ENCODE measurements around the gene RBFOX1. TPM values are rescaled to one million over a fixed set of nuclear protein-coding genes. Genes with fewer than 3 reads are reported as not detected.

The RBFOX1 gene
- total RNA-seq, 1 donor: not detected

GRCh38 chr16:7736138-7736665 lies 403.6 kb downstream of the RBFOX1 start:
- H3K27ac ChIP-seq (ENCODE audit: low read depth, low read length): no peak overlapping the region
- no peak overlapping the region for H2AFZ ChIP-seq (ENCODE audit: low read length)
- no peaks in the 10 kb centered on the region for H3K4me1 ChIP-seq (ENCODE audit: insufficient read depth, low read length)
- no peak for TF ChIP-seq CTCF (IDR thresholded peaks at IDR 0.05; ENCODE audit: extremely low read depth, low read depth, low read length)
- no peaks in the 10 kb centered on the region for H3K27me3 ChIP-seq (ENCODE audit: insufficient read depth, low read length)
- H3K4me2 ChIP-seq (ENCODE audit: insufficient read depth, low read length): no peak overlapping the region
- no peaks in the 10 kb centered on the region for H4K20me1 ChIP-seq (ENCODE audit: insufficient read depth, low read length)
- H3K36me3 ChIP-seq (ENCODE audit: insufficient read depth, low read length): no peaks in the 10 kb centered on the region
- DNase-seq (ENCODE audit: insufficient read length, low spot score, missing footprints): no peak
- H3K4me3 ChIP-seq (ENCODE audit: insufficient read depth, low read length): no peak overlapping the region
- H3K9me3 ChIP-seq (ENCODE audit: low read depth, low read length): peaks cover 4% of the 10 kb centered on the region
- H3K79me2 ChIP-seq (ENCODE audit: insufficient read depth, low read length): no peaks in the 10 kb centered on the region

GRCh38 chr16:7742626-7743025 lies 410.0 kb downstream of the RBFOX1 start:
- Histone ChIP-seq H3K9me3 (ENCODE audit: low read depth, low read length) (peaks cover 3% of the 10 kb centered on the region), H3K36me3 (ENCODE audit: insufficient read depth, low read length) (no peaks in the 10 kb centered on the region), H3K27me3 (ENCODE audit: insufficient read depth, low read length) (no peaks in the 10 kb centered on the region), H3K79me2 (ENCODE audit: insufficient read depth, low read length) (no peaks in the 10 kb centered on the region), H2AFZ (ENCODE audit: low read length) (no peak overlapping the region), H4K20me1 (ENCODE audit: insufficient read depth, low read length) (no peaks in the 10 kb centered on the region), H3K4me2 (ENCODE audit: insufficient read depth, low read length) (no peak overlapping the region), H3K27ac (ENCODE audit: low read depth, low read length) (no peak overlapping the region), H3K4me1 (ENCODE audit: insufficient read depth, low read length) (no peaks in the 10 kb centered on the region), H3K4me3 (ENCODE audit: insufficient read depth, low read length) (no peak overlapping the region)
- DNase-seq (ENCODE audit: insufficient read length, low spot score, missing footprints): no peak
- TF ChIP-seq CTCF (IDR thresholded peaks at IDR 0.05; ENCODE audit: extremely low read depth, low read depth, low read length): no peak

- Histone ChIP-seq H3K4me1 (ENCODE audit: insufficient read depth, low read length) (no peaks in the 10 kb centered on the region), H4K20me1 (ENCODE audit: insufficient read depth, low read length) (no peaks in the 10 kb centered on the region), H3K27me3 (ENCODE audit: insufficient read depth, low read length) (no peaks in the 10 kb centered on the region), H3K27ac (ENCODE audit: low read depth, low read length) (no peak overlapping the region), H2AFZ (ENCODE audit: low read length) (no peak overlapping the region), H3K9me3 (ENCODE audit: low read depth, low read length) (peaks cover 2% of the 10 kb centered on the region), H3K4me3 (ENCODE audit: insufficient read depth, low read length) (no peak overlapping the region), H3K36me3 (ENCODE audit: insufficient read depth, low read length) (no peaks in the 10 kb centered on the region), H3K4me2 (ENCODE audit: insufficient read depth, low read length) (no peak overlapping the region), H3K79me2 (ENCODE audit: insufficient read depth, low read length) (no peaks in the 10 kb centered on the region)
- DNase-seq (ENCODE audit: insufficient read length, low spot score, missing footprints): no peak
- no peak for TF ChIP-seq CTCF (IDR thresholded peaks at IDR 0.05; ENCODE audit: extremely low read depth, low read depth, low read length)
Measured at GRCh38 chr16:7744546-7745264, 412.1 kb downstream of the RBFOX1 start.

- H3K4me2 ChIP-seq (ENCODE audit: insufficient read depth, low read length): no peak overlapping the region
- H3K4me1 ChIP-seq (ENCODE audit: insufficient read depth, low read length): no peaks in the 10 kb centered on the region
- no peak overlapping the region for H2AFZ ChIP-seq (ENCODE audit: low read length)
- H3K27ac ChIP-seq (ENCODE audit: low read depth, low read length): no peak overlapping the region
- no peak for DNase-seq (ENCODE audit: insufficient read length, low spot score, missing footprints)
- no peaks in the 10 kb centered on the region for H3K36me3 ChIP-seq (ENCODE audit: insufficient read depth, low read length)
- no peaks in the 10 kb centered on the region for H3K79me2 ChIP-seq (ENCODE audit: insufficient read depth, low read length)
- H4K20me1 ChIP-seq (ENCODE audit: insufficient read depth, low read length): no peaks in the 10 kb centered on the region
- no peaks in the 10 kb centered on the region for H3K27me3 ChIP-seq (ENCODE audit: insufficient read depth, low read length)
- H3K4me3 ChIP-seq (ENCODE audit: insufficient read depth, low read length): no peak overlapping the region
- no peak for TF ChIP-seq CTCF (IDR thresholded peaks at IDR 0.05; ENCODE audit: extremely low read depth, low read depth, low read length)
- peaks cover 2% of the 10 kb centered on the region for H3K9me3 ChIP-seq (ENCODE audit: low read depth, low read length)
Measured at GRCh38 chr16:7745276-7745675, 412.6 kb downstream of the RBFOX1 start.
